Effector memory CD4-positive, alpha-beta T cell (primary cell): ENCODE results near the gene QSOX1.
A peak's percentile ranks its signal among the peaks of the same experiment; 100 is the strongest.

Experiments
- DNase-seq, 3 donors: peaks; one replicate each; pipeline ENCODE4 v3.0.0-alpha.2; 2020
- H3K27ac ChIP-seq: 2 replicates; pipeline ENCODE4 v1.7.0; 2013; ENCODE audit warnings: mild to moderate bottlenecking, low read length, moderate library complexity; ENCODE audit not compliant: insufficient read depth, poor library complexity, severe bottlenecking
- H3K27me3 ChIP-seq: replicated peaks from 2 replicates; pipeline ENCODE4 v1.7.0; 2013; ENCODE audit warnings: mild to moderate bottlenecking, low read length; ENCODE audit not compliant: insufficient read depth, control insufficient read depth, poor library complexity, severe bottlenecking
- H3K36me3 ChIP-seq: 2 replicates; pipeline ENCODE4 v1.7.0; 2013; ENCODE audit warnings: mild to moderate bottlenecking, low read length, moderate library complexity; ENCODE audit not compliant: control insufficient read depth, insufficient read depth
- H3K4me1 ChIP-seq: 2 replicates; pipeline ENCODE4 v1.7.0; 2013; ENCODE audit warnings: low read length, mild to moderate bottlenecking; ENCODE audit not compliant: control insufficient read depth, insufficient read depth, poor library complexity, severe bottlenecking
- H3K4me3 ChIP-seq: 2 replicates; pipeline ENCODE4 v1.7.0; 2013; ENCODE audit warnings: low read length, low read depth, mild to moderate bottlenecking; ENCODE audit not compliant: insufficient read depth, poor library complexity, severe bottlenecking
- H3K9me3 ChIP-seq: 2 replicates; pipeline ENCODE4 v1.7.0; 2013; ENCODE audit warnings: mild to moderate bottlenecking, low read length, moderate library complexity; ENCODE audit not compliant: control insufficient read depth

QSOX1 gene

GRCh38 chr1:180144659-180145357 lies 9.9 kb upstream of the QSOX1 start:
- H3K36me3 ChIP-seq: no peaks in the 10 kb centered on the region
- no peak for DNase-seq
- H3K9me3 ChIP-seq: no peaks in the 10 kb centered on the region
- H3K27ac ChIP-seq: no peak overlapping the region
- no peaks in the 10 kb centered on the region for H3K27me3 ChIP-seq
- H3K4me3 ChIP-seq: no peak overlapping the region
- no peaks in the 10 kb centered on the region for H3K4me1 ChIP-seq

DNA sequence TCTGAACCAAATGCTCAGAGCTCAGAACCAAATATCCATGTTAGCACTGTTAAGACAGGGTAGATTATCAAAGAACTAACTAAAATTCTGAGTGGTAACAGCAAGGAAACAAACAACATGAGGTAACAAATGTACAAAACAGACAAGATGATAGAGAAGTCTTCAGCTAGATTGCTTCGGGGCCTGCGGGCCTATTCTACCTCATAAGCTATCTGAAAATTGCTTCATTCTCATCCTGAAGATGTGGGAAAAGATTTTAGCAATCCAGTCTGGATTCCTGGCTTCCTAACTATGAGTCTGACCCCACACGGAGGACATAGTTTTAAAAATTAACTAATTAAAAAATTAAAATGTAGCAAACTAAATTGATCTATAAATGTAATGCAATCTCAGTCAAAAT lies 9.2 kb upstream of the QSOX1 start:
- H3K4me1 ChIP-seq: no peaks in the 10 kb centered on the region
- no peaks in the 10 kb centered on the region for H3K27me3 ChIP-seq
- no peak overlapping the region for H3K4me3 ChIP-seq
- DNase-seq: no peak
- no peak overlapping the region for H3K27ac ChIP-seq
- no peaks in the 10 kb centered on the region for H3K9me3 ChIP-seq
- H3K36me3 ChIP-seq: no peaks in the 10 kb centered on the region

DNA sequence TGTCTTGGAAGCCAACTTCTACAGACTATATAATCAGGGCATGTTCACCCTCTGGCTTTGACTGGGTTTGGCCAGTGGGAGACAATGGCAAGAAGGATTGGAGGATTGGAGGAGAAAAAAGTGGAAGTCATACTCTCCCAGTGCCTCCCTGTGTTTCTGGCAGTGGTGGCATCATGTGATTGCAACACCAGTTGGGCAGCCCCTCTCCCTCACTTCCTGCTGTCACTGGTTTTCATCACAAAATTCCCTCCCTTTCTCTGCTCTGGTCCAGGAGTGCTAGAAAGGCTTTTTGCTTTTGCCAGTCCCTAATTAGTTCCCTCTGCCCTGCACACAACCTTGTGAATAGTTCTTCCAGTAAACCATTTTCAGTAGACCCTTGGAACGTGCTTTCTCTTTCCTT lies 3.7 kb upstream of the QSOX1 start:
- Histone ChIP-seq H3K4me1 (peaks cover 14% of the 10 kb centered on the region), H3K36me3 (no peaks in the 10 kb centered on the region), H3K9me3 (no peaks in the 10 kb centered on the region), H3K27me3 (no peaks in the 10 kb centered on the region), H3K27ac (no peak overlapping the region), H3K4me3 (no peak overlapping the region)
- DNase-seq: no peak

GRCh38 chr1:180151508-180151907 lies 3.2 kb upstream of the QSOX1 start:
- no peak for DNase-seq
- no peaks in the 10 kb centered on the region for H3K9me3 ChIP-seq
- H3K27me3 ChIP-seq: no peaks in the 10 kb centered on the region
- H3K4me1 ChIP-seq: peaks cover 14% of the 10 kb centered on the region
- H3K4me3 ChIP-seq: no peak overlapping the region
- H3K27ac ChIP-seq: no peak overlapping the region
- H3K36me3 ChIP-seq: no peaks in the 10 kb centered on the region

- H3K27ac ChIP-seq: no peak overlapping the region
- H3K4me1 ChIP-seq: peaks cover 14% of the 10 kb centered on the region
These were observed 2.1 kb upstream of the QSOX1 start for GRCh38 chr1:180152588-180152987.

GRCh38 chr1:180153032-180153431 lies 1.6 kb upstream of the QSOX1 start:
- H3K4me1 ChIP-seq: peaks cover 14% of the 10 kb centered on the region
- H3K4me3 ChIP-seq: no peak overlapping the region
- no peaks in the 10 kb centered on the region for H3K27me3 ChIP-seq
- no peak for DNase-seq
- H3K27ac ChIP-seq: no peak overlapping the region
- no peaks in the 10 kb centered on the region for H3K9me3 ChIP-seq
- H3K36me3 ChIP-seq: no peaks in the 10 kb centered on the region

More at GRCh38 chr1:180152588-180152987, 2.1 kb upstream of the QSOX1 start:
- Histone ChIP-seq H3K27me3 (no peaks in the 10 kb centered on the region), H3K36me3 (no peaks in the 10 kb centered on the region), H3K9me3 (no peaks in the 10 kb centered on the region), H3K4me3 (no peak overlapping the region)
- DNase-seq: no peak

GRCh38 chr1:180154003-180154324 lies 705 bp upstream of the QSOX1 start:
- Histone ChIP-seq H3K27ac (peak overlapping the region; percentile 52), H3K4me1 (peaks cover 14% of the 10 kb centered on the region), H3K4me3 (peak overlapping the region; percentile 88), H3K36me3 (no peaks in the 10 kb centered on the region), H3K9me3 (no peaks in the 10 kb centered on the region), H3K27me3 (no peaks in the 10 kb centered on the region)
- no peak for DNase-seq

GRCh38 chr1:180155182-180155682 lies 563 bp downstream of the QSOX1 start:
- no peaks in the 10 kb centered on the region for H3K36me3 ChIP-seq
- no peaks in the 10 kb centered on the region for H3K27me3 ChIP-seq
- peak overlapping the region; percentile 40 for H3K27ac ChIP-seq
- H3K4me1 ChIP-seq: peaks cover 14% of the 10 kb centered on the region
- H3K9me3 ChIP-seq: no peaks in the 10 kb centered on the region
- no peak for DNase-seq
- peak overlapping the region; percentile 65 for H3K4me3 ChIP-seq

DNA sequence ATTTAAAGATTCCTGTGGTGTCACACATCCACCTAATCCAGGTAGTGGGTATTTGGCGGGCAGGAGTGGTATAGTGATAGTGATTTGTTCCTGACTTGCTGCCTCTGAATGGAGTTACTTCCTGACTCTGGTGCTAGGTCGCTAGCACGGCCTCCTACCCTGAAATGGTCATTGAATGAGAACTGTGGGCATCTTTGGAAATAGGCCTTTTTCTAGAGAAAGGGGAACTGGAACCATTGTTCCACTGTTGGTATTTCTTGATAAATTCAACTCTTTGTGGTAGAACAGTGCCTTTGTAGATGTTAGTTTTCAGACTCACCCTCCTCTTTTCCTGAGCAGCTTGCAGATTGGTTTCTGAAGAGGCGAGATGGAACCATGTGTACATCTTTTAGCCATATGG lies 1.5 kb downstream of the QSOX1 start:
- Histone ChIP-seq H3K4me1 (peaks cover 14% of the 10 kb centered on the region), H3K4me3 (no peak overlapping the region), H3K27ac (no peak overlapping the region), H3K36me3 (no peaks in the 10 kb centered on the region), H3K27me3 (no peaks in the 10 kb centered on the region), H3K9me3 (no peaks in the 10 kb centered on the region)
- DNase-seq: no peak

DNA sequence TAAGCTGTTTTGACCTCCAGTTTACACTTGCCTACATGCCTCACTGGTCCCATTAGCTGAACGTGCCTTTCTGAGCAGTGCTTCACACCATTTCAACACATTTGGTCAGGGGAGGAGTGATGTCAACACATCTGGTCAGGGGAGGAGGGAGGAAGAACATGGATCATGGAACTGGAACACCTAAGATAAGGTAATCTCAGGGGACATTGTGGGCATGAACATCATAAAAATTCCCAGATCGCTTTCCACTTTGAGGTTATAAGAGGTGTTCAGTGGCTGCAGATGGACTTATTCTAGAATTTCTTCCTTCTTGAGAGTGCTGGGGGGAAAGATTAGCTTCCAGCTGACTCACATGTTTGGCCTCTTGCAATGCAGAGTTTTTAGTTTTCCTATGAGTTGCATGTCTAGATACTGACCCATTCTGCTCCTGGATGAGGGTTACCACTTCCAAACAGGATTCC lies 2.0 kb downstream of the QSOX1 start:
- DNase-seq: no peak
- no peaks in the 10 kb centered on the region for H3K9me3 ChIP-seq
- no peak overlapping the region for H3K27ac ChIP-seq
- no peak overlapping the region for H3K4me3 ChIP-seq
- no peaks in the 10 kb centered on the region for H3K36me3 ChIP-seq
- peaks cover 14% of the 10 kb centered on the region for H3K4me1 ChIP-seq
- H3K27me3 ChIP-seq: no peaks in the 10 kb centered on the region
